DND-41 (cell line): ENCODE results near the gene TMEM92.

Experiments
- EZH2 ChIP-seq: IDR thresholded peaks from 3 replicates; pipeline ENCODE4 v1.6.1; 2012; ENCODE audit warnings: borderline replicate concordance, low read depth, mild to moderate bottlenecking, moderate library complexity, low read length, inconsistent platforms; ENCODE audit not compliant: severe bottlenecking
- TF ChIP-seq, protein P1 (sequence below): IDR thresholded peaks from 2 replicates; pipeline ENCODE4 v1.5.1; 2012; ENCODE audit warnings: borderline replicate concordance, low read length, moderate library complexity, mild to moderate bottlenecking; ENCODE audit not compliant: poor library complexity, severe bottlenecking; ENCODE audit errors: extremely low read depth

DNA sequence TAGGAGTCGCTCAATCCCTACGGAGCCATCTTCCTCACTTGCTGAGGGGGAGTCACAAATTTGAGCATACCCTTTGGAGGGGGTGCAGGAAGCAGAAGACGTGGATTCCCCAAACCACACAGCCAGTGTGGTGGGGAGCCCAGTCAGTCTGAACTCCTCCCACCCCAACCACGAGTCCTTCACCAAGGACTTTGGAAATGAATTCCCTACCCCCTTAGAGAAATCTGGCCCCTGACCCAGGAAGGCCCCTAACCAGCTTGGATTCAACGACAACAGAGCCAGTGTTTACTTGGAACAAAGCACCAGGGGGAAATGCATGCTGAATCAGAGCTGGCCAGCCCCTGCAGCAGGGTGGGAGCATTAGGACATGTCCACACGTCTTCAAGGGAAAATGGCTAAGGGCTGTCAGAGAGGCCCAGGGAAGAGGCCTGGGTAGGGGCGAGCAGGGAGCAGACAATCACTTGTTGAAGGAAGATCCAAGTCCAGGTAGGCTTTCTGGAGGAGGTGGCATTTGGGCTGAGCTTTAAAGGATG, 5.5 kb upstream of the TMEM92 start:
- no peak for TF ChIP-seq EZH2
- TF ChIP-seq, protein P1, sequence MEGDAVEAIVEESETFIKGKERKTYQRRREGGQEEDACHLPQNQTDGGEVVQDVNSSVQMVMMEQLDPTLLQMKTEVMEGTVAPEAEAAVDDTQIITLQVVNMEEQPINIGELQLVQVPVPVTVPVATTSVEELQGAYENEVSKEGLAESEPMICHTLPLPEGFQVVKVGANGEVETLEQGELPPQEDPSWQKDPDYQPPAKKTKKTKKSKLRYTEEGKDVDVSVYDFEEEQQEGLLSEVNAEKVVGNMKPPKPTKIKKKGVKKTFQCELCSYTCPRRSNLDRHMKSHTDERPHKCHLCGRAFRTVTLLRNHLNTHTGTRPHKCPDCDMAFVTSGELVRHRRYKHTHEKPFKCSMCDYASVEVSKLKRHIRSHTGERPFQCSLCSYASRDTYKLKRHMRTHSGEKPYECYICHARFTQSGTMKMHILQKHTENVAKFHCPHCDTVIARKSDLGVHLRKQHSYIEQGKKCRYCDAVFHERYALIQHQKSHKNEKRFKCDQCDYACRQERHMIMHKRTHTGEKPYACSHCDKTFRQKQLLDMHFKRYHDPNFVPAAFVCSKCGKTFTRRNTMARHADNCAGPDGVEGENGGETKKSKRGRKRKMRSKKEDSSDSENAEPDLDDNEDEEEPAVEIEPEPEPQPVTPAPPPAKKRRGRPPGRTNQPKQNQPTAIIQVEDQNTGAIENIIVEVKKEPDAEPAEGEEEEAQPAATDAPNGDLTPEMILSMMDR = no peak
